A549 treated with dexamethasone at 1 μM for 4 hours (cell line): ENCODE results near the gene USF2. TPM values are rescaled to one million over a fixed set of nuclear protein-coding genes. Genes with fewer than 3 reads are reported as not detected.

Experiments
- total RNA-seq: library from RNA; stranded (reverse); fragments of 200-300 nt; extraction: Qiagen RNA extraction; gene quantifications from 5 replicates; pipeline ENCODE4 v1.2.3, GENCODE V29; 2022

The USF2 gene, protein sequence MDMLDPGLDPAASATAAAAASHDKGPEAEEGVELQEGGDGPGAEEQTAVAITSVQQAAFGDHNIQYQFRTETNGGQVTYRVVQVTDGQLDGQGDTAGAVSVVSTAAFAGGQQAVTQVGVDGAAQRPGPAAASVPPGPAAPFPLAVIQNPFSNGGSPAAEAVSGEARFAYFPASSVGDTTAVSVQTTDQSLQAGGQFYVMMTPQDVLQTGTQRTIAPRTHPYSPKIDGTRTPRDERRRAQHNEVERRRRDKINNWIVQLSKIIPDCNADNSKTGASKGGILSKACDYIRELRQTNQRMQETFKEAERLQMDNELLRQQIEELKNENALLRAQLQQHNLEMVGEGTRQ
- total RNA-seq, result 120 to 172 TPM (median 158 TPM) in 5 replicates

DNA sequence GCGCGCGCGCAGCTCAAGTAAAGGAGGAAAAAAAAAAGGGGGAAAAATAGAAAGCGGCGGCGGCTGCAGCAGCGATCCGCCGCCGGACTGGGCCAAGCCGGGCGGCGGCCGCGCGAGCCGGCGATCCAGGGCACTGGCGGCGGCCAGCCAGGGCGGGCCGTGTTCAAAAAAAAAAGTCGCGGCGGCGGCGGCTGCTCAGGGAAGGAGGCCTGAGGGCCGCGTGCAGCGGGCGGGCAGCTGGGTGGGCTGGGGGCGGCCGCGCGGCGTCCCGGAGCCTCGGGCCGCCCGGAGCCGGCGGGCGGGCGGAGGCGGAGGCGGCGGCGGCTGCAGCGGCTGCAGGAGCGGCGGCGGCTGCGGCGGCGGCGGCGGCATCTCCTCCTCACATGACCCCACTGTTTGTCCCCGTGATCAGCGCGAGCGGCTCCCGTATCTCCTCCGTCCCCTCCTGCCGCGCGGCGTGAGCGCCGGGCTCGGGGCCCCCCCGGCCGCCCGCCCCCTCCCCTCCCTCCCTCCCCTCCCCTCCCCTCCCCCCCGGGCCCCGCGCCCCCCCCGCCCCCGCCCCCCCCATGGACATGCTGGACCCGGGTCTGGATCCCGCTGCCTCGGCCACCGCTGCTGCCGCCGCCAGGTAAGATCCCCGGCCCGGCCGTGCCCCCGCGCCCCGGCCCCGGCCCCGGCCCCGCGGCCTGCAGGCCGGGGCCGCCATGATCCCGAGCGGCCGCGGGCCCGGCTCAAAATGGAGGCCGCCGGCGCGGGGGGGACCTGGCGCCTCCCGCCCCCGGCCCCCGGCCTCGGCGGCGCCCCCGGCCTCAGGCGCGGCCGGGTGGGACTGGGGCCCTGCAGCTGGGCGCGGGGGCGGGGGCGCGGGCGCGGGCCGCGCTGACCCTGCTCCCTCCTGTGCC lies at the start of gene USF2:
TSS of gene USF2 (plus strand) at position 427 of the 902 bp plus-strand sequence. CDS start at position 567, 140 bp downstream.

GRCh38 chr19:35228177-35228930 lies 40.4 kb upstream of the USF2 start, which contains the start of gene FAM187B:
TSS of gene FAM187B (minus strand) at chr19:35228739. CDS start at chr19:35228680, 59 bp downstream.

DNA sequence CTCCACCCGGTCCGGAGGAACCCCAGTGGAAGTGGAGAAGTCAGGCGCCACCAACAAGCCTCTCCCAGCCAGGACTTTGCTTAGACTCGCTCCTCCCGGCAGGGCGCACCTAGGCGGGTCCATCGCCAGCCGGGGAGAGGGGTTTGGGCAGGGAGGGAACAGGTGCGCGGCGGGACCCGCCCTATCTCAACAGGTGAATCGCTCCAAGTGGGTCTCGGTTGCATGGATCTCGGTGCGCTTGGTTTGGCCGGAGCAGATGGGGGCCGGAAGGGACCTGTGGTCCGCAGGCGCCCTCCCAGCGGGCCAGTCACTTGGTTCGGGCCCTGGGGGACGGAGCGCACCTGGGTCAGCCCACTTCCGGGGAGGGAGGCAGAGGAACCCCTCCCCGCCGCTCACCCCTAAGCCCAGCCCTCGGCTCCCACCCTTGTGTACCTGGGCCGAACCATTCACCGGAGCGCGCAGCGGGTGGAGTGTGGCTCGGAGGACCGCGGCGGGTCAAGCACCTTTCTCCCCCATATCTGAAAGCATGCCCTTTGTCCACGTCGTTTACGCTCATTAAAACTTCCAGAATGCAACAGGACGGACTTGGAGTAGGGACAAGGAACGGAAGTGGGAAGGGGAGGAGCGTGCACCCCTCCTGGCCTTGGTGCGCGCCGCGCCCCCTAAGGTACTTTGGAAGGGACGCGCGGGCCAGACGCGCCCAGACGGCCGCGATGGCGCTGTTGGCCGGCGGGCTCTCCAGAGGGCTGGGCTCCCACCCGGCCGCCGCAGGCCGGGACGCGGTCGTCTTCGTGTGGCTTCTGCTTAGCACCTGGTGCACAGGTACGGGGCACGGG lies 20.2 kb upstream of the USF2 start, which contains the start of gene LSR:
TSS of gene LSR (plus strand) at position 693 of the 836 bp plus-strand sequence. CDS start at position 714, 21 bp downstream.

GRCh38 chr19:35291916-35292315 lies 23.2 kb downstream of the USF2 start, which contains the start of gene MAG:
TSS of gene MAG (plus strand) at chr19:35292161. CDS start at chr19:35295409, 3,248 bp downstream.

GRCh38 chr19:35328851-35329285 lies 60.1 kb downstream of the USF2 start, which contains the start of gene CD22:
TSS of gene CD22 (plus strand) at chr19:35329187. CDS start at chr19:35332041, 2,854 bp downstream.

Other genes with a start within 250 kb of the USF2 start
- gene SCN1B, start 238.5 kb upstream of the USF2 start, total RNA-seq, result 13.7 to 19.8 TPM (median 19.1 TPM) in 5 replicates
- 0.03 to 0.21 TPM (median 0.09 TPM) in 5 replicates for gene HPN, start 227.2 kb upstream of the USF2 start, total RNA-seq
- 0.33 to 0.67 TPM (median 0.42 TPM) in 5 replicates for gene FXYD3, start 153.1 kb upstream of the USF2 start, total RNA-seq
- 0.15 to 0.45 TPM (median 0.22 TPM) in 5 replicates for gene LGI4, start 133.9 kb upstream of the USF2 start, total RNA-seq
- gene FXYD1, start 130.1 kb upstream of the USF2 start, total RNA-seq, result 0.22 to 0.33 TPM in 2 of 5 replicates, not detected in the others
- gene FXYD7, start 125.7 kb upstream of the USF2 start, total RNA-seq, result 0.14 to 0.19 TPM (median 0.17 TPM) in 3 of 5 replicates, not detected in the others
- 171 to 243 TPM (median 234 TPM) in 5 replicates for gene FXYD5, start 114.2 kb upstream of the USF2 start, total RNA-seq
- gene FAM187B, start 40.2 kb upstream of the USF2 start, total RNA-seq, result not detected in 5 replicates
- 7.4 to 11.3 TPM (median 8.8 TPM) in 5 replicates for gene LSR, start 20.0 kb upstream of the USF2 start, total RNA-seq
- gene HAMP, start 13.6 kb downstream of the USF2 start, total RNA-seq, result 0.03 to 0.13 TPM (median 0.08 TPM) in 3 of 5 replicates, not detected in the others
- gene MAG, start 23.2 kb downstream of the USF2 start, total RNA-seq, result 0.15 TPM in 1 of 5 replicates, not detected in the others
- gene CD22, start 60.2 kb downstream of the USF2 start, total RNA-seq, result 0.88 to 1.3 TPM (median 1.1 TPM) in 5 replicates
- gene FFAR1, start 78.9 kb downstream of the USF2 start, total RNA-seq, result 0.06 TPM in 1 of 5 replicates, not detected in the others
- gene FFAR3, start 89.5 kb downstream of the USF2 start, total RNA-seq, result 0.06 to 0.17 TPM in 2 of 5 replicates, not detected in the others
- not detected in 5 replicates for gene GPR42, start 102.1 kb downstream of the USF2 start, total RNA-seq
- 0.03 to 0.06 TPM (median 0.04 TPM) in 4 of 5 replicates, not detected in the other for gene FFAR2, start 179.3 kb downstream of the USF2 start, total RNA-seq
- not detected in 5 replicates for gene KRTDAP, start 221.5 kb downstream of the USF2 start, total RNA-seq
- gene DMKN, start 244.7 kb downstream of the USF2 start, total RNA-seq, result 31.6 to 41.1 TPM (median 36.7 TPM) in 5 replicates